ENCODE data around the gene ING3.

DNA sequence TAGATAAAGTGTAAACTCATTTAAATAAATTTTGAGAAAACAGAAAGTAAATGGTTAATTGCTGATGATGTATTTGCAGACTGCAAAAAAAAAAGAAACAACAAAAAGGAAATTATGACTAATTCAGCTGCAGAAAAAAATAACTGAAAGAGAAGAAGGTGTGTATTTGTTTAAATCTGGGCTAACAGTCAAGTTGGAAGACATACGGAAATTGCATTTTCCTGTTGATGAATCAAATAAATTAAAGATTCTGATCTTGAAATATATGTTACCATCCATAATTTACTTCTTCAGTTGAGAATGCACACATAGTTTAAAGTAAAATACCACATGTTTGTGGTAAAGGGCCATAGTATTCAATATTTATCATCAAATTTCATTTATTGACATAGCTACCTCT lies 19.3 kb upstream of the ING3 start:
- TF ChIP-seq, protein P1, sequence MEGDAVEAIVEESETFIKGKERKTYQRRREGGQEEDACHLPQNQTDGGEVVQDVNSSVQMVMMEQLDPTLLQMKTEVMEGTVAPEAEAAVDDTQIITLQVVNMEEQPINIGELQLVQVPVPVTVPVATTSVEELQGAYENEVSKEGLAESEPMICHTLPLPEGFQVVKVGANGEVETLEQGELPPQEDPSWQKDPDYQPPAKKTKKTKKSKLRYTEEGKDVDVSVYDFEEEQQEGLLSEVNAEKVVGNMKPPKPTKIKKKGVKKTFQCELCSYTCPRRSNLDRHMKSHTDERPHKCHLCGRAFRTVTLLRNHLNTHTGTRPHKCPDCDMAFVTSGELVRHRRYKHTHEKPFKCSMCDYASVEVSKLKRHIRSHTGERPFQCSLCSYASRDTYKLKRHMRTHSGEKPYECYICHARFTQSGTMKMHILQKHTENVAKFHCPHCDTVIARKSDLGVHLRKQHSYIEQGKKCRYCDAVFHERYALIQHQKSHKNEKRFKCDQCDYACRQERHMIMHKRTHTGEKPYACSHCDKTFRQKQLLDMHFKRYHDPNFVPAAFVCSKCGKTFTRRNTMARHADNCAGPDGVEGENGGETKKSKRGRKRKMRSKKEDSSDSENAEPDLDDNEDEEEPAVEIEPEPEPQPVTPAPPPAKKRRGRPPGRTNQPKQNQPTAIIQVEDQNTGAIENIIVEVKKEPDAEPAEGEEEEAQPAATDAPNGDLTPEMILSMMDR (IDR thresholded peaks at IDR 0.05), result no peak
- no peak for TF ChIP-seq POLR2AphosphoS5 (IDR thresholded peaks at IDR 0.05)

Data from esophagus muscularis mucosa (tissue), 3 donors.